HepG2 (cell line): ENCODE results near the gene CES1. TPM values are rescaled to one million over a fixed set of nuclear protein-coding genes. Genes with fewer than 3 reads are reported as not detected.

ENCODE experiments used
- ATAC-seq: fragments of 200-7000 bp; cut with Tn5 transposase; 3 replicates; pipeline ENCODE4 v1.9.1; 2020; ENCODE audit warnings: mild to moderate bottlenecking, moderate library complexity
- BruUV-seq: library from RNA; stranded (reverse); fragments of 400-500 nt; replicated peaks from 2 replicates; lab custom pipeline; 2021; lab: Mats Ljungman, UMichigan
- CTCF ChIA-PET: fragments of 300-600 bp; formaldehyde crosslinking; extraction: SDS; loops from one replicate; lab custom pipeline; 2021; ENCODE audit warnings: low total read pairs, inconsistent platforms, low intra/inter-chr PET ratio; lab: Yijun Ruan, JAX
- POLR2A ChIA-PET: fragments of 350-600 bp; sonication (Branson Sonifier 250); formaldehyde crosslinking; loops from one replicate; lab custom pipeline; 2020; ENCODE audit warnings: antibody characterized with exemption, inconsistent platforms; lab: Yijun Ruan, JAX
- DNase-seq: peaks from one replicate; pipeline ENCODE4 v3.0.0-alpha.2; 2015; ENCODE audit warnings: low spot score
- FAIRE-seq: peaks from 3 replicates; lab custom pipeline; 2011; peaks lifted over from hg19 to GRCh38; lab: Jason Lieb, UNC
- H2AFZ ChIP-seq: one replicate; pipeline ENCODE4 v1.6.1; 2011; ENCODE audit warnings: low read length, inconsistent platforms
- H3K27ac ChIP-seq: fragments of 300-600 bp; 3 replicates; pipeline ENCODE4 v1.8.0; 2011; ENCODE audit warnings: mixed run types, mild to moderate bottlenecking, mixed read lengths, low read length, inconsistent platforms; ENCODE audit not compliant: insufficient read depth; ENCODE audit errors: extremely low read length
- H3K27me3 ChIP-seq, 2 experiments: fragments of 200-600 bp in 1 of 2; 2 replicates in 1 of 2; 3 replicates in 1 of 2; pipeline versions ENCODE4 v1.6.0 to v1.8.0; 2011; ENCODE audit warnings: low read length in 2 of 2, mild to moderate bottlenecking in 2 of 2, moderate library complexity in 2 of 2, inconsistent platforms in 1 of 2; ENCODE audit not compliant: insufficient read depth in 2 of 2, control insufficient read depth in 1 of 2
- H3K36me3 ChIP-seq, 2 experiments: fragments of 200-600 bp in 1 of 2; replicated peaks in 1 of 2; 2 replicates in 1 of 2; 3 replicates in 1 of 2; pipeline versions ENCODE4 v1.5.1 to v1.8.0; 2011; ENCODE audit warnings: low read length in 2 of 2, inconsistent platforms in 1 of 2; ENCODE audit not compliant: insufficient read depth in 2 of 2, control insufficient read depth in 1 of 2
- H3K4me1 ChIP-seq: 2 replicates; pipeline ENCODE4 v1.5.1; 2012; ENCODE audit warnings: low read length, inconsistent platforms; ENCODE audit not compliant: insufficient read depth
- H3K4me2 ChIP-seq: 2 replicates; pipeline ENCODE4 v1.6.0; 2011; ENCODE audit warnings: low read depth, low read length, inconsistent platforms
- H3K4me3 ChIP-seq, 3 experiments: fragments of 200-600 bp in 1 of 3; sonication (generic), shearing (Covaris generic) in 1 of 3; replicated peaks in 1 of 3; 2 replicates each; pipeline ENCODE4 v1.5.1; 2011 to 2016; ENCODE audit warnings: low read length in 3 of 3, inconsistent platforms in 2 of 3, low read depth in 2 of 3, mild to moderate bottlenecking in 2 of 3, control low read depth in 1 of 3, mixed read lengths in 1 of 3; ENCODE audit not compliant: insufficient read depth in 1 of 3
- H3K79me2 ChIP-seq: one replicate; pipeline ENCODE4 v1.6.1; 2011; ENCODE audit warnings: low read length, inconsistent platforms; ENCODE audit not compliant: insufficient read depth
- H3K9ac ChIP-seq: 2 replicates; pipeline ENCODE4 v1.6.0; 2011; ENCODE audit warnings: mild to moderate bottlenecking, low read depth, low read length, inconsistent platforms; ENCODE audit not compliant: insufficient read depth
- H3K9me3 ChIP-seq: 2 replicates; pipeline ENCODE4 v1.5.1; 2012; ENCODE audit warnings: mild to moderate bottlenecking, low read length
- H4K20me1 ChIP-seq: 2 replicates; pipeline ENCODE4 v1.6.0; 2011; ENCODE audit warnings: inconsistent platforms, mild to moderate bottlenecking, low read length, moderate library complexity; ENCODE audit not compliant: insufficient read depth
- CENPX ChIP-seq: sonication (generic); formaldehyde crosslinking; IDR thresholded peaks from 2 replicates; pipeline ENCODE4 v1.9.0; 2021; ENCODE audit warnings: mild to moderate bottlenecking, missing genetic modification reagents, moderate library complexity
- HDAC1 ChIP-seq: sonication (generic); formaldehyde crosslinking; IDR thresholded peaks from 2 replicates; pipeline ENCODE4 v1.5.1; 2020; ENCODE audit warnings: mild to moderate bottlenecking, missing genetic modification reagents
- HOXD1 ChIP-seq: sonication (generic); formaldehyde crosslinking; IDR thresholded peaks from 2 replicates; pipeline ENCODE4 v1.5.0; 2020; ENCODE audit warnings: missing genetic modification reagents
- NFIB ChIP-seq: sonication (generic); formaldehyde crosslinking; IDR thresholded peaks from 2 replicates; pipeline ENCODE4 v1.9.0; 2021; ENCODE audit warnings: missing genetic modification reagents, mild to moderate bottlenecking, borderline replicate concordance
- RAD51 ChIP-seq: fragments of 450-650 bp; IDR thresholded peaks from 2 replicates; pipeline ENCODE4 v1.6.1; 2016; ENCODE audit warnings: borderline replicate concordance
- REL ChIP-seq: sonication (generic); formaldehyde crosslinking; conservative IDR thresholded peaks from 2 replicates; pipeline ENCODE4 v1.8.0; 2022; ENCODE audit warnings: mild to moderate bottlenecking, missing genetic modification reagents, moderate library complexity
- TBL1XR1 ChIP-seq: fragments of 150-350 bp; IDR thresholded peaks from 2 replicates; pipeline ENCODE4 v1.6.1; 2014; ENCODE audit warnings: borderline replicate concordance, low read length; ENCODE audit not compliant: partially characterized antibody
- YEATS4 ChIP-seq: sonication (generic); formaldehyde crosslinking; IDR thresholded peaks from 2 replicates; pipeline ENCODE4 v1.4.0; 2020; ENCODE audit warnings: missing genetic modification reagents, borderline replicate concordance
- ZNF546 ChIP-seq: sonication (generic); formaldehyde crosslinking; conservative IDR thresholded peaks from 2 replicates; pipeline ENCODE4 v1.8.1; 2023; ENCODE audit warnings: mild to moderate bottlenecking, missing genetic modification reagents
- ZNF879 ChIP-seq: sonication (generic); formaldehyde crosslinking; IDR thresholded peaks from 2 replicates; pipeline ENCODE4 v1.8.1; 2023; ENCODE audit warnings: missing genetic modification reagents
- WGBS: methylation state at CpG from one replicate; pipeline ENCODE4 v1.1.6; 2017; ENCODE audit warnings: low lambda C conversion rate; 5-methylcytosine and 5-hydroxymethylcytosine counted together
- in situ Hi-C: cut with HindIII; loops from 2 replicates; pipeline ENCODE4 v1.10.0; 2017; ENCODE audit warnings: low pct_unique_long_range_greater_than_20kb; ENCODE audit not compliant: extremely low pct_ligation_motif_present
- intact Hi-C: fragments of 100-400 bp; cut with micrococcal nuclease; formaldehyde crosslinking; loops from one replicate; pipeline ENCODE4 v1.10.0; 2022; ENCODE audit not compliant: unreplicated experiment
- polyA plus RNA-seq, 8 experiments: library from polyadenylated mRNA; depleted of rRNA in 3 of 8; stranded (reverse) in 7 of 8; unstranded in 1 of 8; fragments of >200 nt; fragmentation: Illumina TruSeq in 4 of 8; extraction: Trizol in 4 of 8; gene quantifications; 2 replicates each; pipeline versions ENCODE4 v1.2.1 to v1.2.3, GENCODE V29; 2011 to 2016; ENCODE audit warnings: low read depth in 4 of 8, missing spikeins in 1 of 8, mixed read lengths in 1 of 8; ENCODE audit not compliant: insufficient read depth in 1 of 8
- total RNA-seq, 5 experiments: library from RNA; depleted of rRNA; stranded (reverse); fragments of >200 nt; fragmentation: Illumina TruSeq; extraction: Trizol; gene quantifications; 2 replicates each; pipeline ENCODE4 v1.2.3, GENCODE V29; 2016; ENCODE audit warnings: low read depth in 1 of 5
- TF ChIP-seq, protein P1 (sequence below): sonication (generic); formaldehyde crosslinking; IDR thresholded peaks from 2 replicates; pipeline ENCODE4 v1.8.1; 2023; ENCODE audit warnings: mild to moderate bottlenecking, missing genetic modification reagents
- TF ChIP-seq, protein P2 (sequence below): sonication (generic); formaldehyde crosslinking; IDR thresholded peaks from 2 replicates; pipeline ENCODE4 v1.5.1; 2020; ENCODE audit warnings: missing genetic modification reagents, mild to moderate bottlenecking, borderline replicate concordance

The CES1 gene
- total and polyA plus RNA-seq, 2 of the 13 experiments (the other 11 are each of a cell fraction or from before 2014, with no cell fraction given), result 136 to 198 TPM

DNA sequence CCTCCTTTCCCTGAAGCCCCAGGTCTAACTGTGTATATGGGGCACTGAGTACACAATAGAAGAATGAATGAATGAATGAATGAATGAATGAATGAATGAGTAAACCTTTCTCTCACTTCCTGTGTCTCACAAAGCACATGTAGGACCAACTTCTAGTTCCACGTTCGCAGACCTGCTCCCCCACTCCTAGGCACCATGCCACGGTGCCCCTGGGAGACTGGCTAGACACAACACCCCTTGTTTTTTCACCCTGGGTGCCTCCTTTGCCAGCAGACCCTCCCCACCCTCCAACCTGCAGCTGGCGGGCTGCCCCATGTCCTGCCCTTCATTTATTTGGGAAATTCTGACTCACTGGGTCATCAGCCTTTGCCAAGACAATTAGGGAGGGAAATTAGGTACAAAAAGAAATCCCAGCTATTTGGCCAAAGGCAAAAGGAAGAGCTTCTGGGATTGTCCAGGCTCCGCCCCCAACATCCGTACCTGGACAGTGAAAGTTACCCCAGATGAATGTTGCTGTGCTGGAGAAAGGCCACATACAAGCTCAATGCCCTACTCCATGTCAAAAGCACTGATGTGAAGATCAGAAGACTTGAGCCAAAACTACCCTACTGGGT is 7.7 kb downstream of the CES1 start (continued):
- TF ChIP-seq, protein P1, sequence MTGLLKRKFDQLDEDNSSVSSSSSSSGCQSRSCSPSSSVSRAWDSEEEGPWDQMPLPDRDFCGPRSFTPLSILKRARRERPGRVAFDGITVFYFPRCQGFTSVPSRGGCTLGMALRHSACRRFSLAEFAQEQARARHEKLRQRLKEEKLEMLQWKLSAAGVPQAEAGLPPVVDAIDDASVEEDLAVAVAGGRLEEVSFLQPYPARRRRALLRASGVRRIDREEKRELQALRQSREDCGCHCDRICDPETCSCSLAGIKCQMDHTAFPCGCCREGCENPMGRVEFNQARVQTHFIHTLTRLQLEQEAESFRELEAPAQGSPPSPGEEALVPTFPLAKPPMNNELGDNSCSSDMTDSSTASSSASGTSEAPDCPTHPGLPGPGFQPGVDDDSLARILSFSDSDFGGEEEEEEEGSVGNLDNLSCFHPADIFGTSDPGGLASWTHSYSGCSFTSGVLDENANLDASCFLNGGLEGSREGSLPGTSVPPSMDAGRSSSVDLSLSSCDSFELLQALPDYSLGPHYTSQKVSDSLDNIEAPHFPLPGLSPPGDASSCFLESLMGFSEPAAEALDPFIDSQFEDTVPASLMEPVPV (CRISPR knock-in tag), result no peak
- TF ChIP-seq RAD51 (no peak), HOXD1 (CRISPR knock-in tag) (no peak), ZNF546 (no peak), REL (CRISPR knock-in tag) (no peak), HDAC1 (CRISPR knock-in tag) (no peak)

DNA sequence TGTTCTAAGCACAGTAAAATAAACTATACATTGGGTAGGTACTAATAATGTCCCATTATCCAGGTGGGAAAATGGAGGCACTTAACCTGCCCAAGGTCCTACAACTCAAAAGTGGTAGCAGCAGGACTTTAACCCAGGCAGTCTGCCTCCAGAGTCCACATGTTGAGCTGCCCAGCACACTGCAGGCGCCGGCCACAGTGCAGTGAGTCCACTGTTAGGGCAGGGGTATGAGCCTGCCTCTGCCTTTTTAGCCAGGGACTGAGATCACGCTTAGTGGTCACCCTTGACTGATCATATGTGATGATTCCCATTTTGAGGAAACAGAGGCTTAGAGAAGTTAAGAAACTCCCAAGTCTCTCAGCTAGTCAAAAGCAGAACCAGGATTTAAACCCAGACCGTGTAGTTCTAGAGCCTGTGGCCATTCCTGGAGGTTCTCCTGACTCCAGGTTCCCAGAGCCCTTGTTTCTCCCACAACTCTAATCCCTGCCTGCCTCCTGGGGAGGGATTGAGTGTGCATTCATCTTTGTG is 8.4 kb downstream of the CES1 start:
- CTCF ChIA-PET, result no interaction called here
- H3K4me1 ChIP-seq, result no peaks in the 10 kb centered on the region
- H3K9ac ChIP-seq, result no peak overlapping the region
- H3K4me2 ChIP-seq, result no peak overlapping the region
- no peaks in the 10 kb centered on the region for H4K20me1 ChIP-seq
- no peaks in the 10 kb centered on the region for H3K9me3 ChIP-seq
- intact Hi-C loops (no loop called here), in situ Hi-C loops (no loop called here)
- H3K36me3 ChIP-seq, result peaks cover 12 to 61% of the 10 kb centered on the region in 2 experiments; a peak in 4 of 5 replicates
- H2AFZ ChIP-seq, result no peak overlapping the region
- no peak for DNase-seq
- no peak for ATAC-seq
- TF ChIP-seq, protein P2, sequence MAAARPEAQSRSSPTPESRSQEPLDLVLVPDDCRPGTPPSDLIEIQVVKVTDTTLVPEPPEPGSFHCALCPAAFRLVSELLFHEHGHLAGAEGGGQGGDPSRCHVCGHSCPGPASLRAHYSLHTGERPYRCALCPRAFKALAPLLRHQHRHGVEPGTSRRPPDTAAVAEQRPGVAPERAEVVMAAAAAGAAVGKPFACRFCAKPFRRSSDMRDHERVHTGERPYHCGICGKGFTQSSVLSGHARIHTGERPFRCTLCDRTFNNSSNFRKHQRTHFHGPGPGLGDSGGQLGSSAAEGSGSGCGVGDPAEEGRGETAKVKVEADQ (CRISPR knock-in tag), result no peak
- TF ChIP-seq TBL1XR1, result no peak
- TF ChIP-seq CENPX (CRISPR knock-in tag), result no peak
- no peak for TF ChIP-seq YEATS4 (CRISPR knock-in tag)
- no peak for TF ChIP-seq ZNF879 (CRISPR knock-in tag)
- no peak for TF ChIP-seq NFIB (CRISPR knock-in tag)
- no TSS peak for BruUV-seq
- H3K79me2 ChIP-seq, result no peaks in the 10 kb centered on the region
- no peak overlapping the region for H3K27ac ChIP-seq
- H3K27me3 ChIP-seq, result no peaks in the 10 kb centered on the region
- no peak for FAIRE-seq
- WGBS, result 100% methylated on average over 2 of the region's 4 CpGs
- POLR2A ChIA-PET, result no interaction called here
- H3K4me3 ChIP-seq, result no peak overlapping the region
